ENCODE measurements around the gene ATP1A4.

The ATP1A4 gene

GRCh38 chr1:160207771-160208556, 56.6 kb downstream of the ATP1A4 start:
- peak; percentile 75 for DNase-seq

- no peak for DNase-seq
These were observed 57.3 kb downstream of the ATP1A4 start for GRCh38 chr1:160208557-160209320.

- DNase-seq, result no peak
These were observed 58.1 kb downstream of the ATP1A4 start for GRCh38 chr1:160209321-160210046.

- no peak for DNase-seq
These were observed 59.2 kb downstream of the ATP1A4 start for GRCh38 chr1:160210561-160210960.

DNA sequence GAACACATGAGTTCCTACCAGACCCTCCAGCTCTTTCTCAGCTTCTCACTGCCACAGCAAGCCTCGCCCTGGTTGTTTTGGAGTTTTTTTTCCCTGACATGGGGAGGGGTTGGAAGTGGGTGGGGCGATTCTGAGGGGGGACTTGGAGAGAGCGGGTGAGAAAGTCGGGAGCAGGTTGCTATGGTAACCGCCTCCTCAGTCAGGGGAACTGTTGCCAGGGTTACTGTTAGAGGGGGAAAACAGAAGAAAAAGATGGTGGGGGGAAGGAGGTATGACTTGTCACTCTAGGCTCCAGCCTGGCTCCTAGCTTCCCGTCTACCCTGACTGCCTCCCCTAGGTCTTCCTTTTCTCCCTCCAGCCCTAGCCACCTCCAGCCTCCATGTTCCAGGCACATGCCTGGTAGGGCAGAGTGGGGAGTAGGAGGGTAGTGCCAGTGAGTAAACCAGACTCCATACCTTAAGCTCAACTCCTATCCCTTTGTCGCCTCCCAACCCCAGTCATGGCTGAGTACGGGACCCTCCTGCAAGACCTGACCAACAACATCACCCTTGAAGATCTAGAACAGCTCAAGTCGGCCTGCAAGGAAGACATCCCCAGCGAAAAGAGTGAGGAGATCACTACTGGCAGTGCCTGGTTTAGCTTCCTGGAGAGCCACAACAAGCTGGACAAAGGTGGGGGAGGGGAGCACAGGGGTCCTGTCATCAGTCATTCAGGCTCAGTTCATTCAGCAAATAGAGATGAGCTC, 59.8 kb downstream of the ATP1A4 start:
- DNase-seq, result no peak

DNA sequence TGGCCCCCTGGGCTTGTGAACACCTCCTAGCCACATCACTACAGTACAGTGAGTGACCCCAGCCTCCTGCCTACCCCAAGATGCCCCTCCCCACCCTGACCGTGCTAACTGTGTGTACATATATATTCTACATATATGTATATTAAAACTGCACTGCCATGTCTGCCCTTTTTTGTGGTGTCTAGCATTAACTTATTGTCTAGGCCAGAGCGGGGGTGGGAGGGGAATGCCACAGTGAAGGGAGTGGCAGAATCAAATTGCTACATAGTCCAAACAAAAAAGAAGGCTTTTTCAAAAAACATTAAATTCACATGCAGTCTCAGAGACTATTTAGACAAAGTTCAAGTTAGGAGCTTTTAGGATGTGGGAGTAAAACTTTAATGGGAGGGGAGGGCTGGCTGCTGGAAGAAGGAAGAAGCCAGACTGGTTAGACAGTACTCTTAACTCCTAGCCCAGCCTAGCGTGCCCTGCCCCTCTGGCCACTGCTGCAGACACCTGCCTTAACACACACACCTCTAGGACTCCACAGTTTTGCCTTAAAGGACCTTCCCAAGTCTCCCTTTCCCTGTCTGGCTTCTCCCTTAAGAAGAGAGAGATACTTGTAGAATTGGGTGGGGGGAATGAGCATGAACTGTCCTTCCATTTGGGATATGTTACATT, 63.2 kb downstream of the ATP1A4 start:
- no peak for DNase-seq

GRCh38 chr1:160216301-160216700, 64.9 kb downstream of the ATP1A4 start:
- DNase-seq, result no peak

DNA sequence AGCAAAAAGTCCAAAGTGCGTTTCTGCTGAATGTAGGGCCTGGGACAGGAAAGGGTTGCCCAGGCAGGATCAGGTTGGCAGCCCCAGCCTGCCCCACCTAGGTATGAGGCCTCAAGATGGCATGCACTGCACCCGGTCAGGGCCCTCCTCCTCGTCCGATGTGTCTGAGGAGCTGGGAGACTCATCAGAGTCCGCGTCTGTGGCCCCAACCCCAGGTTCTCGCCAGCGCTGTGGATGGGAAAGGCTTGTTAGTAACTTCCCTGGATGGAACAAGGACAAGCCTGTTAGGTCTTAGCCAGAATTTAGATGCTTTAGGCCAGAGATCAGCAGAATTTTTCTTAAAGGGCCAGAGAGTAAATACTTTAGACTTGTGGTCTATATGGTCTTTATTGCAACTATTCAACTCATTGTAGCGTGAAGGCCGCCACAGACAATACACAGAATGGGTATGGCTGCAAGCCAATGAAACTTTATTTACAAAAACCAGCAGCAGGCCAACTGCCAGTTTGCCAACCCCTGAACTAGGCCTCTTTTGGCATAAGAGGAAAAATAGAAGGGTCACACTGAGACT, 66.2 kb downstream of the ATP1A4 start:
- DNase-seq, result peak; percentile 40

- peak; percentile 44 for DNase-seq
These were observed 67.9 kb downstream of the ATP1A4 start for GRCh38 chr1:160219062-160219929.

GRCh38 chr1:160220301-160220700, 68.9 kb downstream of the ATP1A4 start:
- no peak for DNase-seq

GRCh38 chr1:160221089-160221488, 69.7 kb downstream of the ATP1A4 start:
- no peak for DNase-seq

DNA sequence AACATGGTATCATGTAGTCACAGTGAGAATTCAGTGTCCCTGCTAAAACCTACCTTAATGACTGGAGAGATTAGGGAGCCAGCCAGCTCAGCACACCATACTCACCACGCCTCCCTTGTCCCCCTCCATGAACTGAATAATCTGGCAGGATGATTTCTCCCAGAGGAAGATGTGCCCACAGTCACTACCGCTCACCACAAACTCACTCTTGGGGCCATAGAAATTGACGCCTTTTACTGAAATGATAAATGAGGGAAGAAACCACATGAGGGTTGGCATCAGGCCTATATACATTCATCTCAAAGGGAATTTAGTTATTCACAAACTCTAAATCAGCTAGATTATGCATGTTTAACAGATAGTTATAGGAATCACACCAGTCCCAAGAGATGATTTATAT, 71.1 kb downstream of the ATP1A4 start:
- DNase-seq, result no peak

GRCh38 chr1:160224606-160225005, 73.2 kb downstream of the ATP1A4 start:
- no peak for DNase-seq

GRCh38 chr1:160225345-160225744, 73.9 kb downstream of the ATP1A4 start:
- no peak for DNase-seq

DNA sequence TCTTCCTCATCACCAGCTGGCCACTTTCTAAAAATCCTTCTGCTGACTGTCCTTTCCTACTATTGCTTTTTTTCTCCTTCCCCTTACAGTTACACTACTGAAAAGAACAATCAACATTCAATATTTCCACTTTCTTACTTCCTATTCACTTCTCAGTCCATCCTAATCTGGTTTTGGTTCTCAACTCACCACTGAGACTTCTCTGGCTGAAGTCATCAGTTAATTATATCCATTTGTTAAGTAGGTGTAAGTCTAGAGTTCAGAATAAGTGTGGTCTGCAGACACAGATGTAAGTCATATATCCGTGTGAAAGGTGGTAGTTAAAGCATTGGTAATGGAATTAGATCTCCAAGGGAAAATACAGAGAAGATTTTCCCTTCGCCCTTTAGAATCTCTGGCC, 75.2 kb downstream of the ATP1A4 start:
- DNase-seq, result no peak

DNA sequence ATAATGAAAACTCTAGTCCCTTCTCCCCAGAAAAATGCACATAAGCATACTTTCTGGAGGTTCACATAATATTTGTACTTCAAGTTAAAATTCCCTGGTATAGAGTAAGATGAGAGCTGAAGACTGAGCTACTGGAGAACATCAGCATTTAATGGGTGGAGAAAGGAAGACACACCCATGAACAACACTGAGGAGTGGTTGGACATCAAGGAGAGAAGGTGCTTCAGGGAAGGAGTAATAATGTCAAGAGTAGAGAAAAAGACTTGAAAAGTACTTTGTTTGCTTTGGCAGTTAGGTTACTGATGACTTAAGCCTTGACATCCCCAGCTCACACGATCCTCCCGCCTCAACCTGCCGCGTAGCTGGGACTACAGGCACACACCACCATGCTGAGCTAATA, 75.6 kb downstream of the ATP1A4 start:
- DNase-seq, result no peak

DNA sequence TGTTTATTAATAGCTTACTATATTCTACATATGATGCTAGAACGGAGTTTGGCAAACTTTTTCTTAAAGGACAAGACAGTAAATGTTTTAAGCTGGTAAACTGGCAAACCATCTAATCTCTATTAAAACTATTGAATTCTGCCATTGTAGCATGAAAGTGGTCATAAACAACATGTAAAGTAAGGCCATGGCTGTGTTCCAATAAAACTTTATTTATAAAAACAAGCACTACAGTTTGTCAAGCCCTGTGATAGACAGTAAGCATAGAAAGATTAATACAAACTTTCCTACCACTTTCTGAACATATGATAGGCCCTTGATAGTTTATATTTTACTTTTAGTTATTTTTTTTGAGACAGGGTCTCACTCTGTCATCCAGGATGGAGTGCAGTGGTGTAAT, 76.2 kb downstream of the ATP1A4 start:
- no peak for DNase-seq

- no peak for DNase-seq
These were observed 77.0 kb downstream of the ATP1A4 start for GRCh38 chr1:160228431-160228830.

GRCh38 chr1:160232911-160233310, 81.5 kb downstream of the ATP1A4 start:
- no peak for DNase-seq

Measured in right hindlimb (tissue), 1 donor.